ENCODE results near the gene RYR2.

Gene RYR2

GRCh38 chr1:237206065-237206414 is 164.1 kb downstream of the RYR2 start:
- no peak for DNase-seq

GRCh38 chr1:237211031-237211430 is 169.0 kb downstream of the RYR2 start:
- DNase-seq, result no peak

GRCh38 chr1:237211540-237211939 is 169.6 kb downstream of the RYR2 start:
- no peak for DNase-seq

GRCh38 chr1:237219751-237220642 is 178.0 kb downstream of the RYR2 start:
- no peak for DNase-seq

- no peak for DNase-seq
Measured at GRCh38 chr1:237223419-237223818, 181.4 kb downstream of the RYR2 start.

- DNase-seq, result no peak
Measured at GRCh38 chr1:237226177-237226944, 184.4 kb downstream of the RYR2 start.

- DNase-seq, result no peak
Measured at GRCh38 chr1:237227476-237227875, 185.5 kb downstream of the RYR2 start.

GRCh38 chr1:237228421-237228820 is 186.4 kb downstream of the RYR2 start:
- DNase-seq, result no peak

- DNase-seq, result no peak
Measured at GRCh38 chr1:237229333-237229732, 187.3 kb downstream of the RYR2 start.

- no peak for DNase-seq
Measured at GRCh38 chr1:237232501-237232900, 190.5 kb downstream of the RYR2 start.

- DNase-seq, result no peak
Measured at GRCh38 chr1:237235091-237235490, 193.1 kb downstream of the RYR2 start.

GRCh38 chr1:237237721-237238120 is 195.7 kb downstream of the RYR2 start:
- no peak for DNase-seq

GRCh38 chr1:237239248-237239647 is 197.3 kb downstream of the RYR2 start:
- DNase-seq, result no peak

GRCh38 chr1:237241038-237241437 is 199.1 kb downstream of the RYR2 start:
- DNase-seq, result no peak

GRCh38 chr1:237244778-237245177 is 202.8 kb downstream of the RYR2 start:
- DNase-seq, result no peak

GRCh38 chr1:237247442-237247841 is 205.5 kb downstream of the RYR2 start:
- DNase-seq, result no peak

GRCh38 chr1:237249120-237249519 is 207.1 kb downstream of the RYR2 start:
- no peak for DNase-seq

GRCh38 chr1:237250055-237250454 is 208.1 kb downstream of the RYR2 start:
- DNase-seq, result no peak

- DNase-seq, result no peak
Measured at GRCh38 chr1:237255071-237255470, 213.1 kb downstream of the RYR2 start.

GRCh38 chr1:237258871-237259270 is 216.9 kb downstream of the RYR2 start:
- DNase-seq, result no peak

- no peak for DNase-seq
Measured at GRCh38 chr1:237261198-237261597, 219.2 kb downstream of the RYR2 start.

GRCh38 chr1:237267743-237268142 is 225.8 kb downstream of the RYR2 start:
- no peak for DNase-seq

GRCh38 chr1:237269938-237270337 is 228.0 kb downstream of the RYR2 start:
- no peak for DNase-seq

- no peak for DNase-seq
Measured at GRCh38 chr1:237270353-237270752, 228.4 kb downstream of the RYR2 start.

Measured in activated CD4-positive, alpha-beta T cell treated with anti-CD3 and anti-CD28 coated beads for 48 hours (primary cell).